HS-27A (cell line): Measurements from ENCODE around the gene MYL6B.
"Not testable (repeated sequence)": the region's sequence is repeated elsewhere in the genome, so short reads cannot be mapped to it uniquely, and the experiment has no call there.

Experiments used
- DNase-seq: peaks from one replicate; pipeline ENCODE4 v3.0.0-alpha.2; 2012; ENCODE audit warnings: low read depth, missing footprints

The MYL6B gene

DNA sequence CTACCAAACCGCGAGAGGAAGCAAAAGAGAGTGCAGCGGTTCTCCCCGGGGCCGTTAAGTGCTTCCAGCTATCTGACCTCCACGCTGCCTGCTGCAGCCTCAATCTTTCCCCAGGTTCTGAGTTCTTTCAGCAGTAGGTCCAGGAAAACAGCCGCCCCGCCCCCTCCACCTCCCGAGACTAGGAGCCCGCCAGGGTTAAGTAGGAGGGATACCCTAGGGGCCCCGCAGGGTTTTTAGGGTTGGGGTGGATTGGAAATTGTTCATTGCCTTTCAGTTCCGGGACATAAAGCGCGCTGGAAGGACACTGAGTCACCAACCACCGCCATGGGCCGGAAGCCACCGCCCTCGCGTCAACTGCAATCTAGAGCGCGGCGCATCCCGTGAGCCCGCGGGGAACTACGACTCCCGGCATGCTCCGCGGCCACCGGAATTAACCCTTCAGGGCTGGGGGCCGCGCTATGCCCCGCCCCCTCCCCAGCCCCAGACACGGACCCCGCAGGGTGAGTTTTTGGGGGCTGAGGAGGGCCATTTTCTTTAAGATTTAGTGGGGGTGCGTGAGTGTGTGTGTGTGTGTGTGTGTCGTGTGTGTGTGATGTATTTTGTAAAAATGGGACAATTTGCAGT is at the start of gene MYL6B:
TSS of gene MYL6B (plus strand) at position 456 of the 624 bp plus-strand sequence. CDS start 1,332 bp downstream, outside the sequence.
- DNase-seq, result peak; percentile 72

DNA sequence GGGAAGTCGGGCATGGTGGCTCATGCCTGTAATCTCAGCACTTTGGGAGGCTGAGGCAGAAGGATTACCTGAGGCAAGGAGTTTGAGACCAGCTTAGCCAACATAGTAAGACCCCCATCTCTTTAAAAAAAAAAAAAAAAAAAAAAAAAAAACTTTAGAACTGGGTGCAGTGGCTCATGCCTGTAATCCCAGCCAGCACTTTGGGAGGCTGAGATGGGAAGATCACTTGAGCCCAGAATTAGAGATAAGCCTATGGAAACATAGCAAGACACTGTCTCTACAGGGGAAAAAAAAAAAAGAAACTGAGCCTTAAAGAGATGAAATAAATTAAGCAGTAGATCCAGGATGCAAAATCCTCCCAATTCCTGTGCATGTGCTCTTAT is 49.7 kb upstream of the MYL6B start:
- DNase-seq, result no peak

DNA sequence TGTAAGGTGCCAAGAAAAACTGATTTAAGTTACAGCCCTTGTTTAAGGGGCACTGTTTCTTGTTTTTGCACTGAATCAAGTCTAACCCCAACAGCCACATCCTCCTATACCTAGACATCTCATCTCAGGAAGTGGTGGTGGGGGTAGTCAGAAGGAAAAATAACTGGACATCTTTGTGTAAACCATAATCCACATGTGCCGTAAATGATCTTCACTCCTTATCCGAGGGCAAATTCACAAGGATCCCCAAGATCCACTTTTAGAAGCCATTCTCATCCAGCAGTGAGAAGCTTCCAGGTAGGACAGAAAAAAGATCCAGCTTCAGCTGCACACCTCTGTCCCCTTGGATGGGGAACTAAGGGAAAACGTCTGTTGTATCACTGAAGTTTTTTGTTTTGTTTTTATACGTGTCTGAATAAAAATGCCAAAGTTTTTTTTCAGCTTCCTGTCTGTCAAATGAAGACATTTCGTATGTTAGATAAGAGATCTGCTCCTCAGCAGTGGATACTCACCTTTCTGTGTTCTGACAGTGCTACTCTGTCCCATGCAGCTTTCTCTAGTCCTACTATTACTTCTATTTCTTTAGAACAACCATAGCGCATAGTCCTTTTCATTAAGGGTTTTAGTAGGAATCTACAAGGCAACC is 49.2 kb upstream of the MYL6B start:
- DNase-seq, result no peak

DNA sequence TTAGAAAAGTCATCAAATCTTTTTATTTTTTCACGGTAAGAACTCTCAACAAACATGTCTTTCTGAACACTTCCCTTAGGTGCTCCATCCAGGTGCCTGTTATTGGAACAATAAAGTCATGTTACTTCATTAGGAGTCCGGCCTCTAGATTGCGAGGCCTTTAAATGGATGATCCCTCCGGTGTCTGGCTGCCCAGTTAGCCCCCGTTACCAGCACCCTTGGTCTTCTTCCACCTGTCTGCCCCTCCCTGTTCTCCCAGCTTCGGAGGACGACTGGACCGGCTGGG is 48.6 kb upstream of the MYL6B start:
- DNase-seq, result no peak

DNA sequence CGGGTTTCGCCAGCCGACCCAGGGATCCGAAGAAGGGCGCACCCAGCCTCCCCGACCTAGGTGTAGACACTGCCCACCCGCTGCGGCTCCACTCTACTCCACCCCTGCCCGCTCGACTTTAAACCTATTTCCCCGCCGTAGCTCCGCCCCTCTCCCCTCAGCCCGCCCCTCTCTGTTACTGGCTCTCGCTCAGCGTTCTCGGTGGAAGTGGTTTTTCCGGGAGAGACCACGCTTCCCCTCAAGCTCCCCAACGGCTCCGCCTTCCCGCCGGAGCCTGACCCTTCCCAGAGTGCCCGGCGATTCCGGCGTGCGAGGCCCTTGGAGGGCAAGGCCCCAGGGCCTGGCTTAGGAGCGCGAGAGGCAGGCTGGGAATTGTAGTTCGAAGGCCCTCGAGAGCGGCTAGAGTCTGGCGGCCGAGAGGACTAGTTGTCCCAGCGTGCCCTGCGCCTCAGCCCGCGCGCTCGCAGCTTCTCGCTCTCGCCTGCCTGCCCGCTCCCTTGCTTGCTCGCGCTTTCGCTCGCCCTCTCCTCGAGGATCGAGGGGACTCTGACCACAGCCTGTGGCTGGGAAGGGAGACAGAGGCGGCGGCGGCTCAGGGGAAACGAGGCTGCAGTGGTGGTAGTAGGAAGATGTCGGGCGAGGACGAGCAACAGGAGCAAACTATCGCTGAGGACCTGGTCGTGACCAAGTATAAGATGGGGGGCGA is 48.1 kb upstream of the MYL6B start, which contains the start of gene PA2G4:
TSS of gene PA2G4 (plus strand) at position 451 of the 706 bp plus-strand sequence. CDS start at position 630, 179 bp downstream.
- peak; percentile 97 for DNase-seq

DNA sequence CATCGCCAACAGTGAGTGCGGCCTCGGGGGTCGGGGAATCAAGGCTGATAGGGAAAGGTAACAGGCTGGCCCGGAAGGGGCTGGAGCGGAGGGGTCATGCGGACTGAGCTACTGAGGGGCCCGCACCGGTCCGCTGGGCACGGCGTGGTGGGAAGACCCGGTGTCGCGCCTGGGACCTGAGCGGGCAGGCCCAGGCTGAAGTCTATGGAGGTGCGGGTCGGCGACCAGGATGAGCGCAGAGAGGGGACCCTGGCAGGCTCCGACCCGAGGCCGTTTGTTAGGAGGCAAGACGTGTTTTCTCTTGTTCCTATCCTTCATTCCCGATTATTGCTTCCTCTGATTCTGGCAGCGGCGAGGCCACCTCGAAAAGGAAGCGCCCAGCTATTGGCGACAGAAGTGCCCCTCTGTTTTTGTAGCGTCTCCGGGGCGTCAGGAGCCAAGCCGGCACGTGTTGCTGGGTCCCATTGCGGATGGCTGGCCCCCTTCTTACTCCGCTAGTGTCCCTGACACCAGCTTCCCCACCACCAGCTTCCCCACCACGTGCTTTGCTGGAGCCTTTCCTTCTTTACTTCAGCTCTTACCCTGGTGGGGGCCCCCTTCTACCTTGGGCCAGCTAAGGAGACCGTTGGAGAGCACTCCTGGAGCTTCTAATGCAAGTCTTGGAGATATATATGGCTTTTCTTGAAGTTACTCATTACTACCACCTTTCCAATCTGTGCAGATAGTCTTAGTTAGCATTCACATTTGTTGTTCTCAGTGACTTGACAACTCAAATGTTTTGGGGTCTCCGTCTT is 47.4 kb upstream of the MYL6B start:
- DNase-seq, result no peak

DNA sequence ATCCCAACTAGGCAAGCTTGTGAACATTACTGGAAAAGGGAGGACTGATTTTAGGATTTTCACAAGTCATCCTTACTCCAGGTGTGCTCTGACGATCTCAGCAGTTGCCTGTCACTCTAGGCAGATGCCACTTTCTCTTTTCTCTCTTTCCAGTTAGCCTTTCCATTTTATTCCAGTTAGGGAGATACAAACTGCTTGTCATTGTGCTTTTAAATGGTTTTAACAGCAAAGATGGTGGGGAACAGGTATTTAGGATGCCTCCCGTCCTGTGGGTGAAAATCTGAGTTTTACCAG is 46.8 kb upstream of the MYL6B start:
- no peak for DNase-seq

DNA sequence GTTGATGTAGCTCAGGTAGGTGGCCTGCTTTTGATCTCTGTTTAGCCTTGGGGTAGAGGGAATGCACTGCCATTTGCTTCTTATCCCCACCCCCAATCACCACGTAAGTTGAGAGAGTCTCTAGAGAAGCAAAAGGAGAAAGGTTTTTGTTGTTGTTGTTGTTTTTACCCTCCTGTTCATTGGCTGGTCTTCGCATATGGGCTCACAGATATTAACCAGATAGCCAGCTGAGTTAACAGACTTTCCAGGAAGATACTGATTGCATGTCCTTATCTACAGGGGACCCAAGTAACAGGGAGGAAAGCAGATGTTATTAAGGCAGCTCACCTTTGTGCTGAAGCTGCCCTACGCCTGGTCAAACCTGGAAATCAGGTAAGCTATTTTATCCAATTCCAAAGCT is 45.1 kb upstream of the MYL6B start:
- no peak for DNase-seq

DNA sequence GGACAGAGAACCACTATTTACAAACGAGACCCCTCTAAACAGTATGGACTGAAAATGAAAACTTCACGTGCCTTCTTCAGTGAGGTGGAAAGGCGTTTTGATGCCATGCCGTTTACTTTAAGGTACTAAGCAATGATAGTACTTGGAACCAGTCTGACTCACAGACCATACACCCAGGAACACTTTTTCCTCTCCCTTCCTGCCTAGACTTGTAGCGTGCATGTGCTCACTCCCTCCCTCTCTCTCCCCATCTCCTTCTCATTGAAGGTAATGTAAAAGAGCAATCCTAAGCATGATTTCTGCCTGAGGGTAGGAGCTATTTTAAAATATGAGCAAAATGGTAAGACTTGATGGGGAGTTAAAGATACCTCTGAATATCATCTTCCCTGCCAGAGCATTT is 41.8 kb upstream of the MYL6B start:
- no peak for DNase-seq

DNA sequence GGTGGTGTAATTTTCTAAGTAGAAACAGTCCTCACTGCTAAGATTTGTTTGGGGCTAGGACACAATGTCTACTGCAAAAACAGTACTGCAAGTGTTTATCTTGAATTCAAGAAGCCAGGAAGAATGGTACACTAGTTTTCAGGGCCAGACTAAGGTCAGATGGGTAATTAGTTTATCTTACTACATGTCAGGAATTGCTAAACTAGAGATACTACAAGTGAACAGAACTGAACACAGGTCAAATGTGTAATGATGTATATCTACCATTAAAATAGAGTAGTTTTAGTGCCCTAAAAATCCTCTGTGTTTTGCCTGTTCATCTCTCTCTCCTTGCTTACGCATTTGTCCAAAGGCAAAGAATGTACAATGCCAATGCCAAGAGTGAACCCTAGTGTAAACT is 38.3 kb upstream of the MYL6B start:
- no peak for DNase-seq

DNA sequence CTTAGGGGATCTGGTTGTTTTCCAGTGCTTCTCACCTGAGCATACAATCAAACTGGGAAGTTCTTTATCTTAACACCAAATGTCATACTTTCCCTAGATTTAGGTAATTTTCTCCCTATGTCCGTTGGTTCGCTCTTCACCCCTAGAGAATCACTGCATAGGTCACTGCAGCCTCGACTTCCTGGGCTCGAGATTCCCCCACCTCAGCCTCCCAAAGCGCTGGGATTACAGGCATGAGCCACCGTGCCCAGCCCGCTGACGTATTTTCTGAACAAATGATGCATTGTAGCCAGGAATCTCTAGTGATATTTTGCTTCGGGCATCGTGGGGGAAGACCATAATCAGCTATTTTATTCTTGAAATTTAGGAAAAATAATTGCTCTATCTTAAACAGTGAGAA is 37.1 kb upstream of the MYL6B start:
- no peak for DNase-seq

DNA sequence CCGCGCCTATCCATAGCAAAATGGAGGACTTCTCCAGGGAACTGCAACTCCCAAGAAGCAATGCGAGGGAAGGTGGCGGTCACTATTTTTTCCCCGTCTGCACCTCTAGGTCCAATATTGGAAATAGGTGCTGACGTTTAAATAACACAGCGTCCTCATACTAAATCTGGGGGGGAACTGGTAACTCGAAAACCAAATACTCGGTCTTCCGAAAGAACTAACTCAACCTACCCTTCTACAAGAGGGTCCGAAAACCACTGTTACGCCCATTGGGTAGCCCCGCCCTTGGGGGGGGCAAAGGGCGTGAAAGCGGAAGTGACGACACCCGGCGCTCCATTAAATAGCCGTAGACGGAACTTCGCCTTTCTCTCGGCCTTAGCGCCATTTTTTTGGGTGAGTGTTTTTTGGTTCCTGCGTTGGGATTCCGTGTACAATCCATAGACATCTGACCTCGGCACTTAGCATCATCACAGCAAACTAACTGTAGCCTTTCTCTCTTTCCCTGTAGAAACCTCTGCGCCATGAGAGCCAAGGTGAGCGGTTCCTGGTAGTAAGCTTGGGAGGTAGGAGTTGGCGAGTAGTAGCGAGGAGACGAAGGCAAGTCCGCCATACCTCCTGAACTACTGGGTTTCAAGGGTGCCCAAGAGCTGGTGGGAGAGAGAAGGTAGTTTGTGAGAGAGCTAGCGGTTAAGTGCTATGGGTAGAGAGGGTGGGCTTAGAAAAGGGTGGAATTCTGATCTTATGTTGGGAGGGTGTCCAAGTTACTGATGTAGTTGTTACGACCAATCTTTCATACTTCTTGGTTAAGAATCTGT is 35.9 kb upstream of the MYL6B start, which contains the start of gene RPL41:
TSS of gene RPL41 (plus strand) at position 367 of the 815 bp plus-strand sequence.
- DNase-seq, result peak; percentile 96

DNA sequence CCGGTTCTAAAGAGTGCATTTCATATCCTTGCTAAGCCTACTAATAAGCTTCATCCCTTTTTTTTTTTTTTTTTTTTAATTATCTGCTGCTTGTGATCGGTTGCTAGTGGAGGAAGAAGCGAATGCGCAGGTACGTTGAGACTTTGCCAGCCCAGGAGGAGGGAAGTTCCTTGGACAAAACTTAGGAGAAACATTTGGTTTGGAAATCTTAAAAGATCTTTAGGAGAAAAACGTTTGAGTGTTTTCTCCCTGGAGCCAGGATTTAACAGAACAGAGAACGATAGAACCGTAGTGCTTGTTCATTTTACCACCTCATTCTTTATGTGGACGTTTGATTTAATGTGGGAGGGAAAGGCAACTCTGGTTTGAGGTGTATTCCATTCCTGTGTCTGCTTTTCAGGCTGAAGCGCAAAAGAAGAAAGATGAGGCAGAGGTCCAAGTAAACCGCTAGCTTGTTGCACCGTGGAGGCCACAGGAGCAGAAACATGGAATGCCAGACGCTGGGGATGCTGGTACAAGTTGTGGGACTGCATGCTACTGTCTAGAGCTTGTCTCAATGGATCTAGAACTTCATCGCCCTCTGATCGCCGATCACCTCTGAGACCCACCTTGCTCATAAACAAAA is 35.2 kb upstream of the MYL6B start:
- DNase-seq, result not testable (repeated sequence)

DNA sequence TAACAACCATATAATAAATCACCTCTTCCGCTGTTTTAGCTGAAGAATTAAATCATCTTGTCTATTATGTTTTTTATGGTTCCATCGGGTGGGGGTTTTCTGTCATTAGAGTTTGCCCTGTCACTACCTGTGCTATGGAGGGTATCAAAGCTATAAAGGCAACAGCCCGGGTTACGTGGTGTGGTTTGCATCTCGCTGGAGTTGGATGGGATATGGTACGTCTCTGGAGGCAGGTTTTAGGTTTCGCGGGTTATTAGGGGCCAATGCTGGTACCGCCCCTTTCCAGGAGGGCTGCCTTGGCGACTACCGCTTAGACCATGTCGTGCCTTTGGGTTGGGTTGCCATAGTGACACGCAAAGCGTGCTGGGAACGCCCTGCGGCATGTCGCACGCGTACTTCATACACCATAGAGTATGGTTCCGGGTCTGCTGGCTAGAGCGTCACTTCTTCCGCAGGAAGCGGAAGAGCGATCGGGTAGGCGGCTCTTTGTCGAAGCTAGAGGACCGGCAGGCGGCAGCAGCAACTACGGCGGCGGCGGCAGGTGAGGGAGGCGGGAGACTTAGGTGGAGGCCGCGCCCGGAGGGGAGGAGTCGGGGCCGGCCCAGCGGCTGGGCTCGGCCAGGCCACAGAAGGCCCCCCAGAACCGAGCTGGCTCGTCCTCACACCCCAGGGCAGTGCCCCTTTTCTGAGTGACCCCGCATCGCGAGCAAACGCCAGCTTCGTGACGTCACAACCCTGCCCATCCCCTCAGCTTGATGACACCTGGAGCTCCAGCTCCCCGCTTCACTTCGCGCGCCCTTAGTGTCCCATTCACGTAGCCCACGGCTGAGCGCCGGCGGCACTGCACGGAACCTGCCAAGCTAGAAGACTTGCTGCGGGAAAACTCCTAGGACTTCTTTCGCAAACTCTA is 34.4 kb upstream of the MYL6B start, which contains the start of gene ZC3H10:
TSS of gene ZC3H10 (plus strand) at position 489 of the 910 bp plus-strand sequence. CDS start 2,297 bp downstream, outside the sequence.
- DNase-seq, result peak; percentile 99

DNA sequence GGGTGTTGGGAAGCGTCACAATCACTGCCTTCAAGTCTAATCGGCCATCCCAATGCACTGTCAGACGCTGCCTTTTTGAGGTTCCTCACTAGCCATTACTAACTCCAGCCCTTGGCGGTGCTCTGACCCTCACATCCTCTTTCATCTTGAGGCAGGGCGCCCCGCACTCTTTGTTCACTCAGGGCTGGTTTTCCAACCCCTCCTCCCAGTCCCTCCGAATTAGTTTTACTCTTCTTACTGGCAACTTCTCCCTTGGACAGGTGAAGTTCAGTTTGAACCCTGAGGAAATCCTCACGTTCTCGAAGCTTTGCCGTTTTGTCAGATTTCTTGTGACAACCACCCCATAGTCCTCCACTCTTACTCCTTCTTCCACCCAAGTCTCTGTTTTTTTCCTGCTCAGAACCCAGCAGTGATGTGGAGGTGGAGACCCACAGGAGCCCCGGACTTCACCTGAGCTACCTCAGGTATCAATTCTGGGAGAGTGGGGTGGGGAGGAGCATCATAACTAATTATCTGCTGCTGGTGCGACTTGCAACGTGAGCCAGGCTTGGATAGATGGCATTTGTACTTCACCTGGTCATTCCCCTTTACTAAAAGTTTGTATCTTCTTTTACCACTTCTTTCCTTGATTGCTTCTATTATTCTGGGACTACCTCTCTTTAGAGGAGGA is 33.6 kb upstream of the MYL6B start:
- no peak for DNase-seq

DNA sequence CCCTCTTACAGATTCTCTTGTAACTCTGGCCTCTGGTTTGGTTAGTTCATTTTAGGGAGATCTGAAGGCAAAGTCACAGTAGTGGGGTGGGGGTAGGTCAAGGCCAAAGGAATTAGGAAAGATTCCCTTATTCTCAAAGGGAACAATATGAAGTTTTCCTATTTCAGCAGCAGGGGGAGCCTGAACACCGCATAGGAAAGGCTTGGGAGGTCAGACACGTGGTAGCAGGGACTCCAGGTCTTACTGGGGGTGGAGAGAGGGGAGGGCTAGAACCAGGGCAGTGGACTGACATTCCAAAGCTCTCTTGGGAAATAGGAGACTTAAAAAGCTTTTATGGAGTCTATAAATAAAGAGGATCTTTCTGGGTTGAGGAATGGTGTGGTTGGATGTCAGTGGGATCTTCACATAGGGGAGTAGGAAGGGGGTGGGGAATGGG is 33.0 kb upstream of the MYL6B start:
- DNase-seq, result peak; percentile 77

DNA sequence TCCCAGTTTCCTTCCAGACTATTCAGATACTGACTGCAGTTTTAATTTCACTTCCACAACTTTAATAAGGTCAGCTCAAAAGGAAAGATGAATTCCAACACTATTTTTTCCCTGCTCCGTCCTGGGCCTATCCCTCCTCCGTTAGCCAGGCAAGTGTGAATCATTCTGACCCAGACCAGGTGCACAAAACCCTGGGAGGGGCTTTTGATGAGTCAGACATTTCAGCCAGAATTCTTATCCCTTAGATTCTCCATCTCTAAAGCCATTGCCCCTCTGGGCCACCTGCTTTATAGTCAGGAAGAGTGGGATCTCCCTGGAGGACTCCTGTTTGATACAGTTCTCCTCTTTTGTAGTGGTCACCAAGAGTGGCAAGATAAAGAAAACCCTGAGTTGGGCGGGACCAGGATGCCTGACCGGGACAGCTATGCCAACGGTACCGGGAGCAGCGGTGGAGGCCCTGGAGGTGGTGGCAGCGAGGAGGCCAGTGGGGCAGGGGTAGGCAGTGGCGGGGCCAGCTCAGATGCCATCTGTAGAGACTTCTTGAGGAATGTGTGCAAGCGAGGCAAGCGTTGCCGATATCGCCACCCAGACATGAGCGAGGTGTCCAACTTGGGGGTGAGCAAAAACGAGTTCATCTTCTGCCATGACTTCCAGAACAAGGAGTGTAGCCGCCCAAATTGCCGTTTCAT is 32.1 kb upstream of the MYL6B start:
- DNase-seq, result no peak

DNA sequence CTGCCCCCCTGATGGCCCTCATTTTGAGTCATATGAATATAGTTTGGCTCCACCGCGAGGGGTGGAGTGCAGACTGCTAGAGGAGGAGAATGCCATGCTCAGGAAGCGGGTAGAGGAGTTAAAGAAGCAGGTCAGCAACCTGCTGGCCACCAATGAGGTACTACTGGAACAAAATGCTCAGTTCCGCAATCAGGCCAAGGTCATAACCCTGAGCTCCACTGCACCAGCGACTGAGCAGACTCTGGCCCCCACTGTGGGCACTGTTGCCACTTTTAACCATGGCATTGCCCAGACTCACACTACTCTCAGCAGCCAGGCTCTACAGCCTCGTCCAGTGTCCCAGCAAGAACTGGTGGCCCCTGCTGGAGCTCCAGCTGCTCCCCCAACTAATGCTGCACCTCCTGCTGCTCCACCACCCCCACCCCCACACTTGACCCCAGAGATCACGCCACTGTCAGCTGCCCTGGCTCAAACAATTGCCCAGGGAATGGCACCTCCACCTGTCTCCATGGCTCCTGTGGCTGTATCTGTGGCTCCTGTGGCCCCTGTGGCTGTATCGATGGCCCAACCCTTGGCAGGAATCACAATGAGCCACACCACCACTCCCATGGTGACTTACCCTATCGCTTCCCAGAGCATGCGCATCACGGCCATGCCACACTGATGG is 31.1 kb upstream of the MYL6B start:
- DNase-seq, result no peak
